ENCODE measurements around the gene IER2.
"Not testable (repeated sequence)": the region's sequence is repeated elsewhere in the genome, so short reads cannot be mapped to it uniquely, and the experiment has no call there.

Gene IER2

DNA sequence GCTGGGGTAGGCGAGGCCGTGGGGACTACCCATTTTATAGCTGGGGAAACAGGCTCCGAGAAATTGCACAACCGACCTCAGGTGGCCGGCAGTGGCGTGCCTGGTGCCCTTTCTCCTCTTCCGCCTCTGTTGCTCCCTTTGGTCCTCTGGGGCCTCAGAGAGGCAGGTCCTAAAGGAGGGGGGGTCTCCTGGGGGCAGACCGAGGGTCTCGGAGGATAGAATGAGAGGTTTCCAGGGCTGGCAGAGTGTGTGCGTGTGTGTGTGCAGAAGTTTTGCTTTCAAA, 11.4 kb upstream of the IER2 start:
- DNase-seq (ENCODE audit: low read depth) = no peak

DNA sequence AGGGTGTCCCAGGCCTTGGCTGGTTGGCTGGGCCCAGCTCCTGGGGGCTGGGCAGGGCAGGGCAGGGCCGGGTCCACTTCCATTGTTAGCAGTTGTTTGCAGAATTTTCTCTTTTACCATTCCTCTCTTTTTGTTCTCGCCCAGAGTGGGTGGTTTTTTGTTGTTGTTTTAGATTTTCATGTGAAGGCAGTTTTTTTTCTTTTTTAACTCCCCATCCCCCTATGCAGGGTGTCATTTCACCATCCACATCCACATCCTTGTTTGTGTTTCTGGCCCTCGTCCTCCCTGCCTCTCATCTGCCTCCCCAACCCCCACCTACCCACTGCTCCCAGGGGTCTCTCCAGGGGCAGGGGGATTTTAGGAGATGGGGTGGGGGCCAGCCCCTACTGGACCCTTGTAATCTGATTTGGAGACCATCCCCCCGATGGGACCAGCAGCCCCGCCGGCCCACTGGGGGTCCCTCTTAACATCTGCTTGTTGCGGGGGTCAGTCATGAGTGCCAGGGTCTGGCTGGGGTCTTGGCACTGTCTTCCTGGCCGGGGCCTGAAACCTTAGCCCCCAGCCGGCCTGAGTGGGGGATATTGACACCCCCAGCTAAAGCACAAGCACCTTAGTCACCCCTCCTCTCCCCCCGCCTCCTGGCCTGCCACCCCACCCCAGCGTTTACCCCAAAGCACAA, 10.4 kb upstream of the IER2 start:
- DNase-seq (ENCODE audit: low read depth) = no peak

DNA sequence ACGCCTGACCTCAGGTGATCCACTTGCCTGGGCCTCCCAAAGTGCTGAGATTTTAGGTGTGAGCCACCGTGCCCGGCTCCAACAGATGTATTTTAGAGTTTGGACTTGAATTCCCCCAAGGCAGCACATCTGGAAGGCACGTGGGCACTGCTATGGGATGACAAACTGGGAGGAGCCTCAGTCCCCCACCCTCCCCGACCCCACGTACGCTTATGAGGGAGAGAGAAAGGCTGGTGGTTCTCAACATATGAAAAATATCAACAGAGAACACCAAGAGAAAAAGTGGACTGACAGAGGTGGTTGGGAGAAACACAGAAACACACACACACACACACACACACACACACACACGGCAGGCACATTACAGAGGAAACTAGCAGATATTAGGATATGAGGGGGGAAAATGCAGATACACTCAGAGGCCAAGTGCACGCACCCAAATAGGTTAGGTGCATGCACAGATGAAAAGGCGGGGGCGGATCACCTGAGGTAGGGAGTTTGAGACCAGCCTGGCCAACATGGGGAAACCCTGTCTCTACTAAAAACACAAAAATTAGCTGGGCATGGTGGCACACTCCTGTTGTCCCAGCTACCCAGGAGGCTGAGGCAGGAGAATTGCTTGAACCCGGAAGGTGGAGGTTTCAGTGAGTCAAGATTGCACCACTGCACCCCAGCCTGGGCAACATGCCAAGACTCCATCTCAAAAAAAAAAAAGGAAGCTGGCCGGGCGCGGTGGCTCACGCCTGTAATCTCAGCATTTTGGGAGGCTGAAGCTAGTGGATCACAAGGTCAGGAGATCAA, 3.2 kb upstream of the IER2 start:
- no peak for DNase-seq (ENCODE audit: low read depth)

DNA sequence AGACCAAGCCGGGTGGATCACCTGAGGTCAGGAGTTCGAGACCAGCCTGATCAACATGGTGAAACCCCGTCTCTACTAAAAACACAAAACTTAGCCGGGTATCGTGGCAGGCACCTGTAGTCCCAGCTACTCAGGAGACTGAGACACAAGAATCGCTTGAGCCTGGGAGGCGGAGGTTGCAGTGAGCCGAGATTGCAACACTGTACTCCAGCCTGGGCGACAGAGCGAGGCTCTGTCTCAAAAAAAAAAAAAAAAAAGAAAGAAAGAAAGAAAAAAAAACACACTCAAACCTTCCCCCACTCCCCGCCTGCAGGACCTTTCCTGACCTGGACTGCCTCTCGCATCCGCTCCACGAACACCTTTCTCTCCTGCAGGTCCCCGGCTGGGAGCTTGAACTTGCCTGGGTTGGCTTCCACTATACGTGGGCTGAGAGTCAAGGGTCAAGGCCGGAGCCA, 1.0 kb upstream of the IER2 start:
- not testable (repeated sequence) for DNase-seq (ENCODE audit: low read depth)

DNA sequence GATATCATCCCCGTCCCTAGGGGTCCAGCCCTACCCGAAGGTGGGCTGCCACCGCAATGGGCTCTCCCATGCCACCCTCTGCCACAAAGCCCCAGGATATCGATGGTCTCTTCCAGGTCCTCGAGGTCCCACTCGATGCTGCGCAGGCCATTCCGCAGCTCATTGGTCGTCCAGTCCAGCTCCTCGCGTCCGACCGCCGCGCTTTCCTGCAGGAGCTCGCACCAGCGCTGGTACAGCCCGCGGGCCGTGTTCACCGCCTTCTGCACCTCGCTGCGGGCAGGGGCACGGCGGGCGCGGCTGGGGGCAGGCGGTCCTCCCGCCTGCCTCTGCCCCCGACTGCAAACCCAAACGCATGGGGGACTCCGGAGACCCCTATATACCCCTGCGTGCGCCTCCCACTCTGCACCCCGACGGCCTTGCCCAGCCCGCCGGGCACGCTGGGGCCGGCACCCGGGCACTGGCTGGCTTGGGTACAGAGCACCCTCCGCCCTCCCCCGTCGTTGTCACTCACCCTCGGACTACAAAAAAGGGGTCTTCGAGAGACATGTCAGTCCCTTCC, 504 bp upstream of the IER2 start:
- DNase-seq (ENCODE audit: low read depth) = no peak

DNA sequence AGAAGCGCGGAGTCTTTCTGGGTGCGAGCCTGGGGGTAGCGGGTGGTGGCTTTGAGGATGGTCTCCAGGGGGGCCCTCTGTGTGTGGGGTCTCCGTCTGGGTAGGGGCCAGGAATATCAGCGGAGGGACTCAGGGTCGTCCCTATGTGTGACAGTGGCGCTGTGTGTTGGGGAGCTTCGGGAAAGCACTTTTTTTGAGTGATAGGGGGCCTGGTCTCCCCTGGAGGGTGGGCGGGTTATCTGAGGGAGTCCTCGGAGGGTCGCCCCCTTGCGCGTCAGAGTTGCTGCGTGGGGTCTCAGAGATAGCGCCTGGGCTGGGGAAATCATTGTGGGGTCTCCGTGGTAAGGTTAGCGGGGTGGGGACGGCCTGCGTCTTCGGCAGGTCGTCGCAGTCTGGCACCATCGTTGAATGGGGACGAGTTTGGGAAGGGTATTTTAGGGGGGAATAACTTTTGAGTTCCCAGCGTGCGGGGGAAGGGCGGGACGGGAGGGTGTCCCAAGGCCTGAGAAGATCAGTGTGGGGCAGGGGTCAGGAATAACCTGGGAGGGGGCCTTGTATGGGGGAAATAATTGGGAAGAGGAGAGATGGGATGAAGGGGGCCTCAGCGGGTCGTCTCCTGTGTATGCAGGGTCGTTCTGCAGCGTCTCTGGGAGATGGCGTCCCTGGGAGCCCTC, 857 bp downstream of the IER2 start:
- no peak for DNase-seq (ENCODE audit: low read depth)

DNA sequence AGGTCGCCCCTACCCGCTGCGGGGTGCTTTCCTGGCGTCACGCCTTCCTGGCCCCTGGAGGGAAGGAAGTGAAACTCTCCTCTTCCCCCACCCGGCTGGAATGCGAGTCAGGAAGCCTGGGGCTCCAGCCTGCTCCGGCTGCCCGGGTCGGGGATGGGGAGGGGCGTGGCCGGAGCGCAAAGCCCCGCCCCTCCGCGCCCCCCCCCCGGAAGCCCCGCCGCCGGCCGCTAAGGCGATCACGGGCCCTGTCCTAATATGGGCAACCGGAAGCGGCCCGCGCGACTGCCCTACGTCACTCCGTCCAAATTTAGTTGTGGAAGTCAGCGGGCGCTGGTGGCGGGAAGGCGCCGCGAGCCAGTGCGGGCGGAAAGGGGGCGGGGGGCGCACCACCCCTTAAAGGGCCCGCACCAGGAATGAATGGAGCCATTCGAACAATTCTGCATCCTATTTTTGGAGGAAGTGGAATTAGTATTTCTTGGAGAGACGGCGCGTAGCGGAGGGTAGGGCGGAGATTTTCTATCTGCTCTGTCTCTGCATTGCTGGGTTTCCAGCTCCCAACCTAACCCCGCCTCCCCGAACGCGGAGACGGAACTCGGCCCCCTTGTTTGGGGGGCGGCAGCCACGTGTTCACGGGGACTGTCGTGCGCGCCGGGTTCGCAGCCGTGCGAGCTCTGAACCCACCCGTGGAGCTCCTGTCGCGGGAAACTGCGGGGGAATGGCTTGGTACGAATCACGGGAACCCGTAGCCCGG, 1.6 kb downstream of the IER2 start:
- DNase-seq (ENCODE audit: low read depth) = peak; percentile 94

DNA sequence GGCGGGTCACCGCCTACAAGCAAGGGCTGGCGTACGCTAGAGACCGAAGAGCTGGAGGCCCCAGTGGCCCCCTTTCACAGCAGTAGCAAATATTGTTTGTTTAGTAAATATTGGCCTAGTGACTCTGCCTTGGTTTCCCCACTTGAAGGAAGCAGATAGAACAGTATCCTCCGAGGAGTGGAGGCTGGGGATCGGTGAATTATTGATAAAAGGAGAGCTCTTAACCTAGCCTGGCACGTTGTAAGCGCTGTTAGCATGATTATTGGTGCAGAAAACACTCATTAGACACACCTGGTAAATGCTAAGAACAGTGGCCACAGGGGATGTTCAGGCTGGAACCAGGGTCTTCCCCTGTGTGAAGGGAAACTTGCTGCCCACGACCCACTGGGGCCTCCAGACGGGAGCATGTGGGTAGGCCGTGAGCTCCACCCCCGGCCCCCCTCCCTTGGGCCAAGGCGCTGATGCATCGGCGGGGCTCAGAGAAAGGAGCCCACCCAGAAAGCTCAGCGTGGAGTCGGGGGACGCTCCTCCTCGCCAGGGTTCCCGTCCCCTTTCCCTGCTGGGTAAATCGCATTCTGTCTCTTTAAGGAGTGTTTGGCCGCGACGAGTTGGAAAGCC, 2.3 kb downstream of the IER2 start:
- DNase-seq (ENCODE audit: low read depth) = no peak

DNA sequence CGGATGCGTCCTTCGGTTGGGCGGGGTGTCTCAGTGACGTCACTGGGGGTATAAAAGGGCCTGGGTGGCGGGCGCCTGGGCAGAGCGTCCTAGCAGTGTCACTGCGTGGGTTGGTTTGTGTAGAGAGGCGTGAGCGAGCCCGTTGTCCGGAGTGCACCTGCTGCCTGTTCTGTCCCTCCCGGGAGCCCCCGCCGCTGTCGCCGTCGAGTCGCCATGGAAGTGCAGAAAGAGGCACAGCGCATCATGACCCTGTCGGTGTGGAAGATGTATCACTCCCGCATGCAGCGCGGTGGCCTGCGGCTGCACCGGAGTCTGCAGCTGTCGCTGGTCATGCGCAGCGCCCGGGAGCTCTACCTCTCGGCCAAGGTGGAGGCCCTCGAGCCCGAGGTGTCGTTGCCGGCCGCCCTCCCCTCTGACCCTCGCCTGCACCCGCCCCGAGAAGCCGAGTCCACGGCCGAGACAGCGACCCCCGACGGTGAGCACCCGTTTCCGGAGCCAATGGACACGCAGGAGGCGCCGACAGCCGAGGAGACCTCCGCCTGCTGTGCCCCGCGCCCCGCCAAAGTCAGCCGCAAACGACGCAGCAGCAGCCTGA, 2.9 kb downstream of the IER2 start:
- DNase-seq (ENCODE audit: low read depth) = peak; percentile 94

DNA sequence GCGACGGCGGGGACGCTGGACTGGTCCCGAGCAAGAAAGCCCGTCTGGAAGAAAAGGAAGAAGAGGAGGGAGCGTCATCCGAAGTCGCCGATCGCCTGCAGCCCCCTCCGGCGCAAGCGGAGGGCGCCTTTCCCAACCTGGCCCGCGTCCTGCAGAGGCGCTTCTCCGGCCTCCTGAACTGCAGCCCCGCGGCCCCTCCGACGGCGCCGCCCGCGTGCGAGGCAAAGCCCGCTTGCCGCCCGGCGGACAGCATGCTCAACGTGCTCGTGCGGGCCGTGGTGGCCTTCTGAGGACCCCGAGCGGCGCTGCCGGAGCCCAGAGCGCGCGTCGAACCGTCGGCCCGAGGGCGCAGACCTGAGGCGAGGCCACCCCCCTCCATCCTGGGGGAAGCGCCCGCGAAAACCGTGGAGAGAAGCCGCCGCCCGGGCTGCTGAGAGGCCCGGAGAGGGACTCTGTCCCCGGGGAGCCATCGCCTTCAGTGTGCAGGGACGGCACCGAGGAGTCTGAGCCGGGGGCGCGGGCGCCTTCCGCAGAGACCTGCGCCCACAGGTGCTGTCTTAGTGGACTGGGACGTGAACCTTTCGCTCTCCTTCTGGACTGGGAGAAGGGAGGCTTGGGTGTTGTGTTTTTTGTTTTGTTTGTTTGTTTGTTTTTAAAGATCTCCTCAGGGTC, 3.5 kb downstream of the IER2 start:
- no peak for DNase-seq (ENCODE audit: low read depth)

DNA sequence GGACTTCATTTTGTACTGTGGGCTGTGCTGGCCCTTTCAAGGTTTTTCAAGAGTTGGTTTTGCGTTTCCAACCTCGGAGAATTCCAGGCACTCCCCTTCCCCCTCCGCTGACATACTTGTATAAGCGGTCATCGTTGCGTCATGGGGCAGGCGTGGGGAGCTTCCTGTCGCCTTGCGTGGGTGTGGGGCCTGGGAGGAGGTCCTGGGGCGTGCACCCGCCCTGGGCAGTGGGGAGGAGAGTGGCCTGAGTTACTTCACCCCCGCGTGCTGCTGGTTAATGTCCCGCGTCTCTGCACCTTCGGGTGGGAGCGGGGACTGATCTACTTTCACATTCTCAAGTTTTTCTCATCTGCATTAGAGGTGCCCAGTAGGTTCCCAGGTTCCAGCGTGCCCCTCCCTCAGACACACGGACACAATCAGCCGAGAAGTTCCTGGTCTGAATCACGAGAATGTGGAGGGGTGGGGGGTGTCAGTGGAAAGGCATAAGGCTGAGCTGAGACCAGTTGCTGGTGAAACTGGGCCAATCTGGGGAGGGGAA, 4.1 kb downstream of the IER2 start:
- peak; percentile 60 for DNase-seq (ENCODE audit: low read depth)

DNA sequence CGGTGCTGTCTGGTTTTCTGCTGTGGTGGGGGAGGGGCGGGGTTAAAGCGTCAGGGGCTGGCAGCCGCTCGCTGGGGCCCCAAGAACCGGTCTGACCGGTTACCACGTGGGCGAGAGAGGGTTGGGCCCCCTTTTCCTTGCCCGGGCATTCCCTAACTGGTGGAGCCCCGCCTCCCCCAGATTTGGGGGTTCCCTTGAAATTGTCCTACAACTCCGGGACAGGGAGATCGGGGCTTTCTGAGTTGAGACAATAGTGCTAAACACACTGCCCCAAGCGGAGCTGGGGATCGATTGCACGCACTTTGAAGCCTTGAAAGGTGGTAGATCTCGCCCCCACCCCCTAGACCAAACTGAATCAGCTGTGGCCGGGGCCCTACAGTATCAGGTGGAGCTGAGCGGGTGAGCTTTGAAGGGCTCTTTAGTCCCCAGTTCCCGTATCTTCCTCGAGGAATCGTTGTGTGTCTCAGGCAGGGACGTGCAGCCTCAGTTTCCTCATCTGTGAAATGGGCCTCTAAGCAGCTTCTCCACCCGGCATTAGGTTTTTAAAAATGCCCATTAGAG, 4.8 kb downstream of the IER2 start:
- peak; percentile 72 for DNase-seq (ENCODE audit: low read depth)

DNA sequence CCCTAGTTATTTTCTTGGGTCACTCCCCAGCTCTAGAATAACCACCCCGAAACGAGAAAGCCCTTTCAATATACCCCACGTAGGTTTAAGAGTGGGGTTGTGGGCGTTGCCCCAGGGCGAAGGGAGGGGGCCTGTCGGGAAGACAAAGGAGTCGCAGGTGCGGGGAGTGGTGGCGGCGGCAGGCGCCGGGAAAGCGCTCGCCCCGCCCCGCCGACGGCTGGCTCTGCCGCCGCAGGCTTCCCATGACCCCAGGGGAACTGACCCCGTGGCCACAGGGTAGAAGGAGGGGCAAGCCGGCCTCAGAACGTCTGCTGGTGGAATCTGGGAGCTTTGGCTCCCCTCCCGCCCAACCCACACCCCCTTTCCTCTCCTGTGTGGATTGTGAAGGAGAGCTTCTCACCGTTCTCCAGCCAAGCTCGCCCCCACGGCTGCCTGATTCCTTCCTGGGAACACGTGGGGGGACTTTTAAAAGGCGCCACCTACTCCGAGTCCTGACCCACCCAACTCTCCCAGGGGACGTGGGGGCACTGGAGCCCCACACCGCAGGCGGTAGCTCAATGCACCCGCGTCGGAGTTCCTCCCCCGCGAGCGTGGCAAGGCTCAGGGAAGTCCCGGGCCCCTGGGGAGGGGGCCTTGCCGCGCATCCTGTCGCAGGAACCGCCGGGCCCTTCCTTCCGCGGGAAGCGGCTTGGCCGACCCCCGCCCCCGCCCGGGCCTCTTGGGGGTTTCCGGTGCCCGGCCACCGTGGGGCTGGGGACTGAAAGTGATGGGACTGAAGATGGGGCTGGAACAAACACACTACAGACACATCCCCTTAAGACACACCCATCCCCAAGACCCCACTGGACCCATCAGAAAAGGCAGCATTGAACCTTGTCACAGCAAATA, 5.5 kb downstream of the IER2 start:
- peak; percentile 64 for DNase-seq (ENCODE audit: low read depth)

DNA sequence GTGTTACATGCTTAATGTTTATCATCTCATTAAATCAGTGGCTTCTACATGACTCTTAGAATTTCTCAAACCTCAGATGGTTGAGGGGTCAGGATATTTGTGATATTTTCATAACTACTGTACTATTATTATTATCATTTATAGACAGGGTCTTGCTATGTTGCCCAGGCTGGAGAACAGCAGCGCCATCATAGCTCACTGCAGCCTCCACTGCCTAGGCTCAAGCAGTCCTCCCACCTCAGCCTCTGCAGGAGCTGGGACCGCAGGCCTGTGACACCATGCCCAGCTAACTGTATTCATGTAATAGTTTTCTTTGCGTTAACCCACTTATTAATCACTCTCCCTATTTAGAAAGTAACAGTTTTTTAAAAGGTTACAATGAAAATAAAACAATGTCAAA, 9.5 kb downstream of the IER2 start:
- DNase-seq (ENCODE audit: low read depth) = no peak

DNA sequence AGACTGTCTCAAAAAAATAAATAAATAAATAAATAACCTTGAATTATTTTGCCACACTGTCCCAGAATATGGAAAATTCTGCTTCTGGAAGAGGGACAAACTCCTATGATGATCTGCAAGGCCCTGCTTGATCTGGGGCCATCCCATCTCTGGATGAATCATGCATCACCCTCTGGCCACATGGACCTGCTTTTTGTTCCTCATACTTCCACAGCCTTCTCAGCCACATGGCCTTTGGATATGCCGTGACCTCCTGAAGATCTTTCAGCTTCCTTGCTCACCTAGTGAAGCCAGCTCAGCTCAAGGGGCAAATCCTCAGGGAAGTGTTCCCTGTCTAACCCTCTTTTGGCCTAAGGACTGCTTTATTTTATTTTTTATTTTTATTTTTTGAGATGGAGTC, 10.3 kb downstream of the IER2 start:
- no peak for DNase-seq (ENCODE audit: low read depth)

DNA sequence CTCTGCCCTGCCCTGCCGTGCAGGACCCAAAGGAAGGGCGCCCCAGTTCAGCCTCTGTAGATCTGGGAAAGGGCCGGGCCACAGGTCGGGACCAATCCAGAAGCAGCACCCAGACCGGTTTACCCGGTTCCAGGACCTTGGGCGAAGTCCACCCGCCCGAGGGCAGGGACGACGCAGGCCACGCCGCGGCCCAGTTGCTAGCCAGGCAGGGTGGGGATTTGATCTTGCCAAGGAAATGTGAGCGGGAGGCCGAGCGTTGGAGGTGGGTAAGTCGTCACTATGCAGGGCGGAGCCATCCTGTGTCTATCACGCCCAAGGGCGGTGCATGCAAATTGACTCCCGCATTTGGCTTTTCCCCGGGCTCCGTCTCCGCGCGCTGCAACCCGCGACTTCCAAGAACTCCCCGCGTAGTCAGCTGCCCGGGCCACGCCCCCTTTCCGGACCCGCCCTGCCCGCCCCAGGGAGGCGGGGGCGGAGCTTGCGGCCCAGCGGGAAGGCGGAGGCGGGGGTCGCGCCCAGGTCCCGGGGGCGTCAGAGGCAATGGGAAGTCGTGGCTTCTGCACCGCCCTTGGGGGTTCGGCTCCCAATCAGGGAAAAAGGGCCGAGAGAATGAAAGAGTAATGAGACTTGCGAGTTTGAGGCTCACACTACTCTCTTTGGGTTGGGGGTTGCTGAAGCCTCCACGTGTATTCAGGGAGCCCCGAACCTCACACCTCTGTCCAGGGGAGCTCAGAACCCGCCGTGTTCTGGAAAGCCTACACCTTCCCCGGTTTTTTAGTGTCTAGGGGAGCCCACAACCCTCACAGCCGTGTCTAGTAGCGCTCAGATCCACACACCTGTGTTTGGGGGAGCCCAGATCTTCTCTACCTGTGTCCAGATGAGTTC, 12.8 kb downstream of the IER2 start:
- peak; percentile 89 for DNase-seq (ENCODE audit: low read depth)

DNA sequence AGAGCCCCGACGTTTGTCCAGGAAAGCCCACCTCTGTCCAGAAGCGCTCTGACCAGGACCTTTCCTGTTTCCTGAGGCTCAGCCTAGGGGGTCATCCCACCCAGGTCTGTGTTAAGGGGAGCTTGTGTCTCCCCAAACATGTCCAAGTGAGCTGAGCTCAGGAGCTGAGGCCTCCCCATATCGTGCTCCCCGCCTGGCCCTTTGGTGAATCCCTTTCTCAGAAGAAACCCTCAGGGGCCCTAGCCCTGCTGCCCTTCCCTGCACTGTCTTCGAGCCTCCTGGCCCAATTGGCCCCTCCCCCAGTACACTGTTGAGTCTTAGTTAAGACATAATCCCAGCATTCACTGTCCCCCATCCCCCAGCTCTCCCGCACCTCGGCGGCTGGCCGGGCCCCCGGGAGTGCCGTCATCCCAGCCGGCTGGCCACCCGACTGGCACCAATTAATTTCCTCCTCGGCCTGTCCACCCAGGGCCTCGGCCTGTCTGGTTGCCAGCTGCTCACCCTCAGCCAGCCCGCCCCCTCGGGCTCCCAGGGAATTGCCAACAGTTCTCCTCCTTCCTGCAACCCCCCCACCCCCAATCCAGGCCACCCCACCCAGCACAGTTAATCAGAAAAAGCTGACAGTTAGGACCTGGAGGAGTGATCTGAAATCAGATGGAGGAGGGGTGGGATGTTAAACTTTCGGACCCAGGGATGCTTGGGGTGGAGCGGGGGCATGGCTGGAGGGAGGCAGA, 13.6 kb downstream of the IER2 start:
- DNase-seq (ENCODE audit: low read depth) = peak; percentile 53
